HG03469 (cell line): ENCODE data around the gene BIN2.
"Not testable (repeated sequence)": the region's sequence is repeated elsewhere in the genome, so short reads cannot be mapped to it uniquely, and the experiment has no call there.

Experiments used
- ATAC-seq: cut with Tn5 transposase; IDR thresholded peaks from one replicate; pipeline ENCODE4 v1.9.1; 2021; ENCODE audit warnings: mild to moderate bottlenecking, moderate library complexity, moderate number of reproducible peaks; ENCODE audit not compliant: unreplicated experiment

The BIN2 gene

DNA sequence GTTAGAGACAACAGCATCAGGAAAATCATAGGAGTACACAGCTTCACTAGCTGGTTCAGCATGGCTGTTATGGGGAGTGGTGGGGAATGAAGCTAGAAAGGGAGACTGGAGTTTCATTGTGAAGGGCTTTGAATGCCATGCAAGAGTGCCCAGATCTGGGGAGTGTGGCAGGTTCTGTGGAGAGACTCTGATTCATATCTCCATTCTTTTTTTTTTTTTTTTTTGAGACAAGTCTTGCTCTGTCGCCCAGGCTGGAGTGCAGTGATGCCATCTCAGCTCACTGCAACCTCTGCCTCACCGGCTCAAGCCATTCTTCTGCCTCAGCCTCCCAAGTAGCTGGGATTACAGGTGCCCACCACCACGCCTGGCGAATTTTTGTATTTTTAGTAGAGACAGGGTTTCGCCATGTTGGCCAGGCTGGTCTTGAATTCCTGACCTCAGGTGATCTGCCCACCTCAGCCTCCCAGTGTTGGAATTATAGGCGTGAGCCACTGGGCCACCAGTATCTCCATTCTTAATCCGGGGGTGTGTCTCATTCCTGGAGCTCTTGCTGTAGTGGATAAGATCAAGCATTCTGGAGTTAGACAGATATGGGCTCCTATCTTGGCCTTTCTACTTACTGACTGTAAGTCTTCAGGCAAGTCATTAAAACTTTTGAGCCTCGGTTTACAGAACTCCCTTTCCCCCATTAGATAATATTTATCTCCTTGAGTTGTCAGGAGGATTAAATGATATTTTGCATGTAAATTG, 5.7 kb downstream of the BIN2 start:
- ATAC-seq, result not testable (repeated sequence)

DNA sequence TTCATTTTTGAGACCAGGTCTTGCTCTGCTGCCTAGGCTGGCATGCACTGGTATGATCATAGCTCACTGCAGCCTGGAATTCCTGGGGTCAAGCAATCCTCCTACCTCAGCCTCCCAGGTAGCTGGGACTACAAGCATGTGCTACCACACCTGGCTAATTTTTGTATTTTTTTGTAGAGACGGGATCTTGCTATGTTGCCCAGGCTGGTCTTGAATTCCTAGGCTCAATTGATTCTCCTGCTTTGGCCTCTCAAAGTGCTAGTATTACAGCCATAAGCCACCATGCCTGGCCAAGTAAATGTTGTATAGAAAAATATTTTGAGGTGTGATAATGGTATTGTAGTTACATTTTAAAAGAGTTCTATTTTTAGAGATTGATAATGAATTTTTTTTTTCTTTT, 12.6 kb downstream of the BIN2 start:
- no peak for ATAC-seq

DNA sequence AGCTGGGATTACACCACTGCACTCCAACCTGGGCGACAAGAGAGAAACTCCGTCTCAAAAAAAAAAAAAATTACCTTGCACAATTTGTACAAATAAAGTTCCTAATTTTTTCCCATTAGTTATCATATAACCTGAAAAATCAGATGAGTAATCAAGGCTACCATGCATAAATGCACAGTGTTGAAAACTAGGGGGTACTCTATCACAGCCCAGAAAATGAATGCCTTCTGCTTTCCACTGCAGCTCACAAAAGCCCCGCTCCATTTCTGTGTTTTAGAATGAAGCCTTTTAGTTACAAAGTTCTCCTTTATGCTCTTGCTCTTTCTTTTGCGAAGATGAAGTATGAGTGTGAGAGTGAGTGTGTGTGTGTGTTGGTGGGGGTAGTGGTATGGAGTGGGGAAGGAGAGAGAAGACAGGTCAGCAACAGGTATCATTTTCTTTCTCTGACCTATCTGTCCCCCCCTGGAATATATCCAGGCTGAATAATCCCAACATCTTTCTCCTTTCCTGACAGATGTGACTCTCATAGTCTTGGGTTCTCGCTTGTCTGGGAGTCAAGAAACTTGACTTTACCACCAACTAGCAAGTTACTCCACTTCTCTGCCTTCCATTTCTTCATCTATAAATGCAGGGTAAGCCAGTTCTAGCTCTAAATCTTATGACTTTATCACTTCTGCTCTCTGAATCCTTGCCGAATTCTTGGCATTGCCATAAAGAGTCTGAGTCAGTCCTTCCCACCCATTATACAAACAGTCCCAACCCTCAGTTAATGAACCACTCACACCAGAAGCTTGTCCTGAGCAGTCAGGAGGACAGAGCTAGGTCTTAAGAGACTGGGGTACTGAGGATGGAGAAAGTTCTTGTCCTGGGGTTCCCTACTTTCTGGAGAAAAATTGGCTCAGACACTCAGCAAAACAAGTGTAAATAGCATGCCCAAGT, 16.1 kb downstream of the BIN2 start:
- ATAC-seq, result no peak

DNA sequence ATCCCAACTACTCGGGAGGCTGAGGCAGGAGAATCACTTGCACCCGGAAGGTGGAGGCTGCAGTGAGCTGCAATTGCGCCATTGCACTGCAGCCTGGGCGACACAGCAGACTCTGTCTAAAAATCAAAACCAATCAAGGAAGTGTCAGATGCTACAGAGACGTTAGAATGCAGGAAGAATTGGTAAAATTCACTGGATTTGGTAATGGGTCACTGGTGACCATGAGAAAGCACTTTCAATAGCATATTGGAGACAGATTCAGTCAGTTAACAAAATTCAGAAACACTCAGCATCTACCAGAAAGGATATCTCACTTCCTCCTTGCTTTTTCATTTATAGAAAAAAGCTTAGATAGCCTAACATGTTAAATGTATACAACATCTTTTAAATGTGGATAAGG, 17.5 kb downstream of the BIN2 start:
- no peak for ATAC-seq

DNA sequence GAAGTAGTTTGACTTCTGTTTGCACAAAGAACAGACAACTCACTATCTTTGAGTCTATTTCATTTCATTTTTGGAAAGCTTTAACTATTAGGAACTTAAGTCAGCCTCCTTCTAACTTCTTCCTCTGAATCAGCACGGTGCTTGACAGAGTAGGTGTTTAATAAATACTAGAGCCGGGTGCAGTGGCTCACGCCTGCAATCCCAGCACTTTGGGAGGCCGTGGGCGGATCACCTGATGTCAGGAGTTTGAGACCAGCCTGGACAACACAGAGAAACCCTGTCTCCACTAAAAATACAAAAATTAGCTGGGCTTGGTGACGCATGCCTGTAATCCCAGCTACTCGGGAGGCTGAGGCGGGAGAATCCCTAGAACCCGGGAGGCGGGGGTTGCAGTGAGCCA, 23.2 kb downstream of the BIN2 start:
- not testable (repeated sequence) for ATAC-seq

DNA sequence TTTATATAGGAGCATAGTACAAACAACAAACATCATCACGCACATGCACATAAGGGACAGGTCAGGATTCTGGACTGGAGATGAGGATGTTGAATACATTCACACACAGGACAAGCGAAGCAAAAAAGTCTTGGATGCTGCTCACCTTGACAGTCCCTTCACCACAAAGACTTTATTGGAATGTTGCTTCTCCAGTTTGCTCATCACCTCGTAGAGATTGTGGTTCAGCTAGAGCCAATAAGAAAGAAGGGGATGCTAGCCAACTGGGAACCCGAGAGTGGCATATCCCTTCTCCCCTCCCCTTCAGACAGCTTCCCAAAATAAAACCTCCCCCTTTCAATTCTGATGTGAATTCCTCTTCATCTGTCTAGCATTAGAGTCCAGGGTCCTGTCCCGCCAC, 28.3 kb downstream of the BIN2 start:
- no peak for ATAC-seq

DNA sequence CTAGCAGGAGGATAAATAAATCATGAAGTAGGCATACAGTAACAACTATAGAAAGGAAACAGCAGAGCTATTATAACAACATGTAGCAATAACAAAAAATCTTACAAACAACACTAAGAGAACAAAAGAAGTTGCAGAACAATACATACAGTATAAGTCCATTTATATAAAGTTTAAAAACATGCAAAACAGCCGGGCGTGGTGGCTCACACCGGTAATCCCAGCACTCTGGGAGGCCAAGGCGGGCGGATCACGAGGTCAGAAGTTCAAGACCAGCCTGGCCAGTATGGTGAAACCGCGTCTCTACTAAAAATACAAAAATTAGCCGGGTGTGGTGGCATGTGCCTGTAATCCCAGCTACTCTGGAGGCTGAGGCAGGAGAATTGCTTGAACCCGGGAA, 29.9 kb downstream of the BIN2 start:
- ATAC-seq, result not testable (repeated sequence)

DNA sequence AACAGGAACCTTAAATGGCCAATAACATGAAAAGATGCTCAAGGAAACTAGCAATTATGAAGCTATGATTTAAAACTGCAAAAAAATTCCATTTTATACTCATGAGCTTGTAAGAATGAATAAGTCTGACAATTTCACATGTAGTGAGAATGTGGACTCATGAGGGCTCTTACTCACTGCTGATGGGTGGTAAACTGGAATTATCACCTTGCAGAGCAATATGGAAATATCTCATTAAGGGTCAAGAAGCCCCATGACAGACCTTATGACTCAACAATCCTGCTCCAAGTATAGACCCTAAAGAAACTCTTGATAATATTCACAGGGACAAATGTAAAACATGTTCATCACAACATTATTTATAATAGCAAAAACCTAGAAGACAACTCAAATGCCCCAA, 30.3 kb downstream of the BIN2 start:
- no peak for ATAC-seq

DNA sequence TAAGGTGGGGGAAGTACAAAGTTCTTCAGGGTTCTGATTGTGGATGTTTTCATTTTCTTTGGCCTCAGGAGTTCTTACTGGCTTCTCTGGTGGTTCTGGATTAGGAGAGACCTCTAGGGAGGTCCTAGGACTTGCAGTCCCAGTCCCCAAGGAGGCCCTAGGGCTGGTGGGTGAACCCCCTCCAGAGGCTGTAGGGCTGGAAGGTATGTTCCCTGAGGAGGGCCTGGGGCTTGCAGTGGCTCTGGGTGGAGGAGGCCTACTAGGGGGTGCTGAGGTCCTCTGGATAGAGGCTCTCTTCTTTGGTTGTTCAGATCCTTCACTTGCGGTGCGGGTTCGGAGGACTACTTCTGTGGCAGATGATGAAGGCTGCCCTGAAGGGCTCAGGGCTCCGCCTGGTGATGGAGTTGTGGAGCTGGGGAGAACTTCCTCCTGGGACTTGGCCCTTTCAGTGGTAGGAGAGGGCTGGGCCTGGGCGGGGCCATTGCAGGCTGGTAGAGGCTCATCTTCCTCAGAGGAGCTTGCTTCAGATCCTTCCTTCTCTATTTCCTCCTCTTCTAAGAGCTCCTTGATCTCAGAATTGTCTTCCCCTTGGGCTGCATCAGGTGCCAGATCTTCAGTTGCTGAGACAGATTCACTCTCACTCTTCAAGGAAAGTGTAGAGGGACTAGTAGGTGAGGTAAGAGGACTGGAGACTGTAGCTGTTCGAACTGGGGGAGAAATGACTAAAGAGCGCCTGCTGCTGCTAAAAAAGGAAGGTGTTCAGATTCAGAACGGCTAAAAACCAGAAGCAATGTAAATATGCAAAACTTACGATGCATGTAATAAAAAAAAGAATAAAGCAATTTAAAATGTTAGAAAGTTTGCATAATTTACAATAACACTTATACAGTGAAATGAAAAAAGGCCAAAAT, 32.1 kb downstream of the BIN2 start:
- not testable (repeated sequence) for ATAC-seq

DNA sequence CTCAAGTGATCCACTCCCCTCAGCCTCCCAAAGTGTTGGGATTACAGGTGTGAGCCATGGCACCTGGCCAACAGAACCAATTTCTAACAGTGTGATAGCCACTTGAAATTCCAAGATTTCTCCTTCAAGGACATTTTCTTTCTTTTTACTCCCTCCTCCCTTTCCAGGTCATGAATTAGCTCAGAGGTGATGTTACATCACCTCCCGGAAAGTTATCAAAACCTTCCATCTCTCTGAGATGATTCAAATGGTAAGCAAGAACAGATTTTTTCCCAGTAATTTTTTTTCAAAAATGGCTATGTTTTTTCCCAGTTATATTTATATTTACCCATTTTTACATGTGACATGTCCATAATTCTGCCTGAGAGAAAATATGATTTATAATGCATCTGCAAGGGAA, 38.1 kb downstream of the BIN2 start:
- ATAC-seq, result no peak

DNA sequence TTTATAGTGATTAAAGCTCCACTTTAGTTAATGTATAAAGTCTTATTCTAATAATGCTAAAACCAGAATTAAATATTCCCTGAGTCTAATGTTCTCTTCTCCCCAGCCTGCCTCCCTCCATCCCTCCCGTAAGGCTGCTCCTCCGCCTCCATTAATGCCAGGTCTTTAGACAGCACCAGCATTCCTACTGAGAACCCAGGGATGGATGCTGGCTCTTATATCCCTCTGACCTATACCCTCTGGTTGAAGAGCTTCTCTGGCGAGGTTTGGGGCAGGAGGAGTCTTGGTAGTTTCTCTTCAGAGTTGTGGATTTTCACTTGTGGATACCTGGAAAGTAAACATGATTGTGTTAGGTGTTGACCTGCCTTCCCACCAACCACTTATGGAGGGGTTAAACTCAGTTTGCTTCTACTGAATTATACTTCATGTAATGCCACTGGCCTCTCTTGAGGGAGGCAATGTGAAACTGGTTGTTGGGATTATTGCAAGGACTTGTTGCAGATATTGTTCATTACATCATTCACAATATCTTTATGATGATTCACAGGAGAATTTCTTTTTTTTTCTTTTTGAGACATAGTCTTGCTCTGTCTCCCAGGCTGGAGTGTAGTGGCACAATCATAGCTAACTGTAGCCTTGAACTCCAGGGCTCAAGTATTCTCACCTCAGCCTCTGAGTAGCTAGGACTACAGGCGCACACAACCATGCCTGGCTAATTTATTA, 42.6 kb downstream of the BIN2 start:
- no peak for ATAC-seq

DNA sequence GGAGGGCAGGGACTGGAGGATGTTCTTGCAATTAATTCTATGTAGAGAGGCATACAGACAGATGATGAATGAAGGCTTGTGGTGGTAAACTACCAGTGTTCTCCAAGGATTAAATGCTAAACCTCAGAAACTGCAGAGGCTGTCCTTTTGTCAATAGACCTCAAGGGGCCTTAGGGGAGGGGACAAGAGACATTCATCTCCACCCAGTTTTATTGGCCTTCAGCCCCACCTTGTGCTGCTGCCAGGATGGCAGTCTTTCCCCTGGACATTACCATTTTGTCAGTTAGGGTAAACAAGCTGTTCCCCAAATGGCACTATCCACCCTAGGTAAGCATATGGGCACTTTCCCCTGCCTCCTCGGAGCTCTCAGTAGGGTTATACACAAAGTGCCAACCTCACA, 48.9 kb downstream of the BIN2 start:
- no peak for ATAC-seq

DNA sequence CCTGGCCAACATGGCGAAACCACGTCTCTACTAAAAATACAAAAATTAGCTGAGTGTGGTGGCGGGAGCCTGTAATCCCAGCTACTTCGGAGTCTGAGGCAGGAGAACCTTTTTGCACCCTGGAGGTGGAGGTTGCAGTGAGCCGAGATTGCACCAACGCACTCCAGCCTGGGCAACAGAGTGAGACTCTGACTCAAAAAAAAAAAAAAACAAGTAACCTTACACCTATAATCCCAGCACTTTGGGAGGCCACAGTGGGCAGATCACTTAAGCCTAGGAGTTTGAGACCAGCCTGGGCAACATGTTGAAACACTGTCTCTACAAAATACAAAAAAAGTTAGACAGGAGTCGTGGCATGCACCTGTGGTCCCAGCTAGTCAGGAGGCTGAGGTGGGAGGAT, 51.2 kb downstream of the BIN2 start:
- not testable (repeated sequence) for ATAC-seq

DNA sequence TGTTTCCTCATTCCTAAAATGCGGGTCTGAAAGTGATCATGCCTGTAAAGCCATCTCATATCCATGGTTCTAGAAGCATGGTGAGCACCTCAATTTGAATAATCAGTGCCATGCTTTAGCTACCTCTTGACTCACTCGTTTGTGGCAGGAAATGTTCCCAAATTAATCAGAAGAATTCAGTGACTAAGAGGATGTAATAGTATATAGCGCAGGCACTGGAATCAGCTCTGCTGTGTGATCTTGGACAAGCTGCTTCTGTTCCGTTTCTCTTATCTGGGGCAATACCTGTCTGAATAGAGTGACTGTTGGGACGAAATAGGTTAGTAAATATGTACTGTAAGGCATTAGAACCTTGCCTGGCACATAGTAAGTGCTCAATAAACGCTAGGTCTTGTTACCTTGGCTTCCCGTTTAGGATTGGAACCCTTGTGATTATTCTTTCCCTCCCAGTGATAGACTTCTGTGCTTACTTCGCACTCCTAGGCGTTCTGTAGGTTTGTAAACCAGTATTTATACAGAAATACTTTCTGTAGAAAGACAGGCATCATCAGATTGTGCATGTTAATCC, 52.9 kb downstream of the BIN2 start:
- no peak for ATAC-seq

DNA sequence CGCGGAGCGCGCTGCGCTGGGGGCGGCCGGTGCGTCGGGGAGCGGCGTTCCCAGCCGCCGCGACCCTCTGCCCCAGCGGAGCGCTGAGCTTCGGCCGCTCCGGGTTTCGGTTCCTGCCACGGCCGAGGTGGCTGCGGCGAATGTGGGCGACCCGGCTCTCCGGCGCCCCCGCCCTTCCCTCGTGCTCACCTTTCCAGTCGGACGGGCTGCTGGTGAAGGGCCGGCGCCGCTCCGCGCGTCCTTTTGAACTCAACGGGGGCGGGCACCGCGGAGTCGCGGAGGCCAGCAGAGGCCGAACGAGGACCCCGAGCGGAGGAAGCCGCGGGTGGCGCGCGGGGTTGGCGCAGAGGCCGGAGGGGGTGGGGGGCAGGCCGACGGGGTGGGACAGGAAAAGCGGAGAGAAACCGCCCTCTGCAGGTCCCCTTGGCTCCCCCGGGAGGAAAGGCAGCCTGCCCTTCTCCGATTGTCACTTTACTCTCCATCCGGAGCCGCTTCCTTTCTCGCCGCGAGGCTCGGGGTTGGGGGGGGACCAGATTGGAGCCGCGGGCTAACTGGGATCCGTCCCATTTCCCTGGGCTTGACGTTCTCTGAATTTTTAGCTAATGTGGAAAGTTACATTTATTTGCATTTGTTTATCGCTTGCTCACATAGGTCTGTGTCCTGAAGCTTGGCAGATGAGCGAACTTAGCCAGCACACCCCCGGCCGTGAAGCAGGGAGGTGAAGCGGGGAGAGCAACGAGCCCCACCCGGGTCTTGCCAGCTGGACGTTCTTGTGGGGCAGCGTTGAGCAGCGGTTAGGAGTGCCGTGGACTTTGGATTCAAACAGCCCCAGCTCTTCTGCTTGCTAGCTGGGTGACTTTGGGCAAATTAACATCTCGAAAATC, 53.7 kb downstream of the BIN2 start, which contains the start of gene SMAGP:
TSS of gene SMAGP (minus strand) at position 349 of the 884 bp plus-strand sequence. CDS start 1,137 bp downstream, outside the sequence.
- ATAC-seq, result peak; percentile 35

DNA sequence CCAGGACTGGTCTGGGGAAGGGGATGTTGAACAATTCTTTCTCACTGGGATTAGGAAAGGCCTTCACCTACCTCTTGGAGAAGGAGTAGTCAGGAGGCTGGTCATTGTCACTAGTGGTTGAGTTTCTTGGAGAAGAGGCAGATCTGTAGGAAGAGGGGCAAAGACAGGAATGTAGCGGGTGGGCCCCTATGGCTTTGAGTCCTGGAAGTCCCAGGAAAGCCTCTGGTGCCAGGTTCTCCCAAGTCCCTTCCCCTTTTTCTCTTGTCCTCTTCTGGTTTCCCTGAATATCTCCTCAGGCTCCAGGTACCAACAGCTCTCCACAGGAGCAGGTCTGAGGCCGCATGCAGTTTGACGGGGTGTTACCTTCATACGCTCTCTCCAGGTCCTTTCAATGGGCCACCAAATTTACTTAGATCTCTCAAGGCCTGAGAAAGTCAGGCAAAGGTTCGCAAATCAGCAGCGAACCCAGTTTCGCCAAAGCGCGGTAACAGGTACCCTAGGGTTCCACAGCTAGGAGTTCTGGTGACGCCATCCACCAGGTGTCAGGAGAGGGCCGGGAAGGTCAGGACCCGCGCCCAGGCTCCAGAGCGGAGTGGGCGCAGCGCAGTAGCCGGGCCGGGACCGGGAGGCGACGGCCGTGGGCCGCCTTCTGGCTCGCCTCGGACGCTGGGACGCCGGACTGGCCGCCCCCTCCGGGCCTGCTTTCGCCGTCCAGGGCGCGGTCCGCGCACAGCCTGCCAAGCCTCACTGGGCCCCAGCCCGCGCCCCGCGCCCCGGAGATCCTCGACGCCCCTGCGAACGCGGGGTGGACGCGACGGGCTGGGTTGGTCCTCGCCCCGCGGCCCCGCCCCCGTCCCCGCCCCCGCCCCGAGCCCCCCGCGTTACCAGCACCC, 54.6 kb downstream of the BIN2 start:
- peak; percentile 21 for ATAC-seq

DNA sequence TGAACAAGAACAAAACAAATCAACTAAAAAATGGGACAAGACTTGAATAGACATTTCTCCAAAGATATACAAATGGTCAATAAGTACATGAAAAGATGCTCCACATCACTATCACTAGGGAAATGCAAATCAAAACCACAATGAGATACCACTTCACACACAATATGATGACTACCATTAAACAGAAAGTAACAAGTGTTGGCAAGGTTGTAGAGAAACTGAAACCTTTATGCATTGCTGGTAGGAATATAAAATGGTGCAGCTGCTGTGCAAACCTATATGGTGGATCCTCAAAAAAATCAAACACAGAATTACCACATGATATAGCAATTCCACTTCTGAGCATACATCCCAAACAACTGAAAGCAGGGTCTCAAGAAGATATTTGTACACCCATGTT, 59.0 kb downstream of the BIN2 start:
- no peak for ATAC-seq

DNA sequence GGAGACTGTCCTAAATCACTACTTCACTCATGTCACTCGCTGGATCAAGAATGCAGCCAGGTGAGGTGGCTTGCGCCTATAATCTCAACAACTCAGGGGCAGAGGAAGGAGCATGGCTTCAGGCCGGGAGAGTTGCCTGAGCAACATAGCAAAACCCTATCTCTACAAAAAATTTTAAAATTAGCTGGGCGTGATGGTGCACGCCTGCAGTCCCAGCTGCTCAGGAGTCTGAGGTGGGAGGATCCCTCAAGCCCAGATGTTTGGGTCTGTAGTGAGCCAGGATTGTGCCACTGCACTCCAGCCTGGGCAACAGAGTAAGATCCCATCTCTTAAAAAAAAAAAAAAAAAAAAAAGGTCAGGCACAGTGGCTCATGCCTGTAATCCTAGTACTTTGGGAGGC, 59.7 kb downstream of the BIN2 start:
- ATAC-seq, result no peak
